HepG2 (cell line): Measurements from ENCODE around the gene MIF. TPM values are rescaled to one million over a fixed set of nuclear protein-coding genes. Genes with fewer than 3 reads are reported as not detected.

Source experiments
- AKAP8 ChIP-seq: sonication (generic); formaldehyde crosslinking; IDR thresholded peaks from 2 replicates; pipeline ENCODE4 v1.5.1; 2020; ENCODE audit warnings: mild to moderate bottlenecking, missing genetic modification reagents
- ATF7 ChIP-seq, 2 experiments: fragments of 450-650 bp in 1 of 2; sonication (generic) in 1 of 2; formaldehyde crosslinking in 1 of 2; IDR thresholded peaks; 2 replicates each; pipeline versions ENCODE4 v1.4.0 to v1.6.1; 2016 to 2020; ENCODE audit warnings: antibody characterized with exemption in 1 of 2, mild to moderate bottlenecking in 1 of 2, missing genetic modification reagents in 1 of 2
- FOXA3 ChIP-seq: IDR thresholded peaks from 2 replicates; pipeline ENCODE4 v1.6.1; 2016; ENCODE audit warnings: missing genetic modification reagents, missing compliant biosample characterization
- GLI4 ChIP-seq: sonication (generic); formaldehyde crosslinking; IDR thresholded peaks from 2 replicates; pipeline ENCODE4 v1.5.1; 2020; ENCODE audit warnings: missing genetic modification reagents, mild to moderate bottlenecking, moderate library complexity, borderline replicate concordance
- HNRNPUL1 ChIP-seq: fragments of 200-400 bp; formaldehyde crosslinking; IDR thresholded peaks from 2 replicates; pipeline ENCODE4 v1.6.1; 2017; ENCODE audit warnings: low read depth, mild to moderate bottlenecking, low read length, moderate library complexity
- KLF11 ChIP-seq: IDR thresholded peaks from 2 replicates; pipeline ENCODE4 v1.6.1; 2016; ENCODE audit warnings: missing compliant biosample characterization
- MEIS1 ChIP-seq: sonication (generic); formaldehyde crosslinking; IDR thresholded peaks from 2 replicates; pipeline ENCODE4 v1.9.0; 2021; ENCODE audit warnings: mild to moderate bottlenecking, missing genetic modification reagents, moderate library complexity, borderline replicate concordance
- MEIS2 ChIP-seq: sonication (generic); formaldehyde crosslinking; IDR thresholded peaks from 2 replicates; pipeline ENCODE4 v1.9.0; 2021; ENCODE audit warnings: mild to moderate bottlenecking, missing genetic modification reagents
- NCOA5 ChIP-seq: sonication (generic); formaldehyde crosslinking; IDR thresholded peaks from 2 replicates; pipeline ENCODE4 v1.4.0; 2020; ENCODE audit warnings: missing genetic modification reagents
- NFE2L2 ChIP-seq: fragments of 150-350 bp; IDR thresholded peaks from 2 replicates; pipeline ENCODE4 v1.6.1; 2014; ENCODE audit warnings: low read length
- NFYC ChIP-seq: IDR thresholded peaks from 2 replicates; pipeline ENCODE4 v1.6.1; 2016; ENCODE audit warnings: missing genetic modification reagents, missing compliant biosample characterization
- RFXANK ChIP-seq: IDR thresholded peaks from 2 replicates; pipeline ENCODE4 v1.6.1; 2016
- RXRA ChIP-seq: sonication (generic); formaldehyde crosslinking; IDR thresholded peaks from 2 replicates; pipeline ENCODE4 v1.5.1; 2020; ENCODE audit warnings: missing genetic modification reagents
- SCMH1 ChIP-seq: sonication (generic); formaldehyde crosslinking; IDR thresholded peaks from 2 replicates; pipeline ENCODE4 v1.9.0; 2021; ENCODE audit warnings: missing genetic modification reagents, mild to moderate bottlenecking, borderline replicate concordance
- SIN3B ChIP-seq: fragments of 150-350 bp; IDR thresholded peaks from 2 replicates; pipeline ENCODE4 v1.6.1; 2014; ENCODE audit warnings: low read length
- SMC3 ChIP-seq: IDR thresholded peaks from 2 replicates; pipeline ENCODE4 v1.6.1; 2011; ENCODE audit warnings: low read length, improper control_type of control experiment
- TEAD3 ChIP-seq: optimal IDR thresholded peaks from 2 replicates; pipeline ENCODE3; 2016; ENCODE audit warnings: borderline replicate concordance
- ZBTB3 ChIP-seq: sonication (generic); formaldehyde crosslinking; IDR thresholded peaks from 2 replicates; pipeline ENCODE4 v1.4.0; 2020; ENCODE audit warnings: low read depth, mild to moderate bottlenecking, moderate library complexity, missing genetic modification reagents, borderline replicate concordance
- ZFP1 ChIP-seq: IDR thresholded peaks from 2 replicates; pipeline ENCODE4 v1.6.1; 2016
- ZFP37 ChIP-seq: sonication (generic); formaldehyde crosslinking; IDR thresholded peaks from 2 replicates; pipeline ENCODE4 v1.4.0; 2020; ENCODE audit warnings: missing genetic modification reagents, borderline replicate concordance
- ZNF180 ChIP-seq: sonication (generic); formaldehyde crosslinking; IDR thresholded peaks from 2 replicates; pipeline ENCODE4 v1.4.0; 2020; ENCODE audit warnings: low read depth, missing genetic modification reagents, borderline replicate concordance
- ZNF563 ChIP-seq: sonication (generic); formaldehyde crosslinking; IDR thresholded peaks from 2 replicates; pipeline ENCODE4 v1.8.0; 2022; ENCODE audit warnings: mild to moderate bottlenecking, moderate library complexity, missing genetic modification reagents
- ZNF572 ChIP-seq: sonication (generic); formaldehyde crosslinking; IDR thresholded peaks from 2 replicates; pipeline ENCODE4 v1.5.1; 2020; ENCODE audit warnings: mild to moderate bottlenecking, missing genetic modification reagents
- ZNF629 ChIP-seq: sonication (generic); formaldehyde crosslinking; conservative IDR thresholded peaks from 2 replicates; pipeline ENCODE4 v1.5.0; 2020; ENCODE audit warnings: missing genetic modification reagents
- polyA plus RNA-seq, 8 experiments: library from polyadenylated mRNA; depleted of rRNA in 3 of 8; stranded (reverse) in 7 of 8; unstranded in 1 of 8; fragments of >200 nt; fragmentation: Illumina TruSeq in 4 of 8; extraction: Trizol in 4 of 8; gene quantifications; 2 replicates each; pipeline versions ENCODE4 v1.2.1 to v1.2.3, GENCODE V29; 2011 to 2016; ENCODE audit warnings: low read depth in 4 of 8, missing spikeins in 1 of 8, mixed read lengths in 1 of 8; ENCODE audit not compliant: insufficient read depth in 1 of 8
- total RNA-seq, 5 experiments: library from RNA; depleted of rRNA; stranded (reverse); fragments of >200 nt; fragmentation: Illumina TruSeq; extraction: Trizol; gene quantifications; 2 replicates each; pipeline ENCODE4 v1.2.3, GENCODE V29; 2016; ENCODE audit warnings: low read depth in 1 of 5
- TF ChIP-seq, protein P1 (sequence below): sonication (generic); formaldehyde crosslinking; IDR thresholded peaks from 2 replicates; pipeline ENCODE4 v1.4.0; 2020; ENCODE audit warnings: mild to moderate bottlenecking, low read depth, missing genetic modification reagents
- TF ChIP-seq, protein P2 (sequence below): sonication (generic); formaldehyde crosslinking; IDR thresholded peaks from 2 replicates; pipeline ENCODE4 v1.4.0; 2020; ENCODE audit warnings: missing genetic modification reagents
- TF ChIP-seq, protein P3 (sequence below): fragments of 450-650 bp; IDR thresholded peaks from 2 replicates; pipeline ENCODE4 v1.6.1; 2017

MIF gene
- total and polyA plus RNA-seq, 2 of the 13 experiments (the other 11 are each of a cell fraction or from before 2014, with no cell fraction given): 634 to 675 TPM

DNA sequence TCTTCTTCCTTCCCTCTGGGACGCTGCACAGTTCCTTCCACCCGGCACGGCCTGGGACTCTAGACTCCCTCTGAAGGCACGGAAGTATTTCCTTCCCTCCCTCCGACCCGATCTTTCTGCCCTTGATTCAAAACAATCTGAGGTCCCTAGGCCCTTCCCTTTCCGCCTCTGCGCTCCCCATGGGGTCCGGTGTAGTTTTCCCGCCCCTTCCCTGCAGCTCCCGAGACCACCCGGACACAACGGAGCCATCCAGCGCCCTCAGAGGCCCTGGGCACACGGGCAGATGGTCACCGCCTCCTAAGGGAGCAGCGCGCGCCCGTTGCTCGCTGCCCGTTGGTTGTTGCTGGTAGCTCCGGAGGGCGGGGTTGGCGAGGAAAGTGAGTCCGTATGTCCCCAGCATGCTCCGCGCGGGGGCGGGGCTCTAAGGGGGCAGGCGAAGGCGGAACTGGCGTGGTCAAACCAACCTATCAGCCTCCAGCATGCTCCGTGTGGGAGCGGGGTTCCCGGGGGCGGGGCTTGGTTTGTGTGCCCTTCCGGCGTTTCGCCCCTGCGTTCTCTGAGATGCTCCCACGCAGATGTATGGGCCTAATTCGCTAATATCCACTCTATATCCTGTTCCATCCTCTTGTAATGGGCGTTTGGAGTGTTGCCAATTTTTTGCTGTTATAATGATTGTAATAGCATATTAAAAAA lies 19.6 kb downstream of the MIF start (continued):
- TF ChIP-seq ATF7 (IDR thresholded peaks at IDR 0.05) (no peak), ATF7 (CRISPR knock-in tag; IDR thresholded peaks at IDR 0.05) (no peak), SIN3B (no peak), ZNF572 (CRISPR knock-in tag) (peak; percentile 99), RFXANK (CRISPR knock-in tag) (no peak; the same call in 1 of the 2 replicates), NFYC (peak; percentile 80), AKAP8 (CRISPR knock-in tag) (peak; percentile 97; the same call in 1 of the 2 replicates), TEAD3 (peak; percentile 67), KLF11 (CRISPR knock-in tag) (peak; percentile 82; the same call in 1 of the 2 replicates), FOXA3 (CRISPR knock-in tag) (peak; percentile 27; the same call in 1 of the 2 replicates), ZNF180 (no peak), ZFP1 (0 out of 2 replicates have a peak, but pooled peaks have one; percentile 56), ZNF629 (CRISPR knock-in tag) (no peak; the same call in 1 of the 2 replicates), SMC3 (no peak), SCMH1 (CRISPR knock-in tag) (no peak), ZNF563 (CRISPR knock-in tag) (peak; percentile 67; the same call in 1 of the 2 replicates), MEIS1 (CRISPR knock-in tag) (no peak), HNRNPUL1 (no peak), ZBTB3 (CRISPR knock-in tag) (no peak; the same call in 1 of the 2 replicates), MEIS2 (CRISPR knock-in tag) (peak; percentile 80), ZFP37 (CRISPR knock-in tag) (no peak), NCOA5 (no peak), GLI4 (CRISPR knock-in tag) (peak; percentile 86; the same call in 1 of the 2 replicates), RXRA (peak; percentile 69; the same call in 1 of the 2 replicates), NFE2L2 (no peak)
- TF ChIP-seq, protein P1, sequence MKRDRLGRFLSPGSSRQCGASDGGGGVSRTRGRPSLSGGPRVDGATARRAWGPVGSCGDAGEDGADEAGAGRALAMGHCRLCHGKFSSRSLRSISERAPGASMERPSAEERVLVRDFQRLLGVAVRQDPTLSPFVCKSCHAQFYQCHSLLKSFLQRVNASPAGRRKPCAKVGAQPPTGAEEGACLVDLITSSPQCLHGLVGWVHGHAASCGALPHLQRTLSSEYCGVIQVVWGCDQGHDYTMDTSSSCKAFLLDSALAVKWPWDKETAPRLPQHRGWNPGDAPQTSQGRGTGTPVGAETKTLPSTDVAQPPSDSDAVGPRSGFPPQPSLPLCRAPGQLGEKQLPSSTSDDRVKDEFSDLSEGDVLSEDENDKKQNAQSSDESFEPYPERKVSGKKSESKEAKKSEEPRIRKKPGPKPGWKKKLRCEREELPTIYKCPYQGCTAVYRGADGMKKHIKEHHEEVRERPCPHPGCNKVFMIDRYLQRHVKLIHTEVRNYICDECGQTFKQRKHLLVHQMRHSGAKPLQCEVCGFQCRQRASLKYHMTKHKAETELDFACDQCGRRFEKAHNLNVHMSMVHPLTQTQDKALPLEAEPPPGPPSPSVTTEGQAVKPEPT (CRISPR knock-in tag): no peak
- TF ChIP-seq, protein P2, sequence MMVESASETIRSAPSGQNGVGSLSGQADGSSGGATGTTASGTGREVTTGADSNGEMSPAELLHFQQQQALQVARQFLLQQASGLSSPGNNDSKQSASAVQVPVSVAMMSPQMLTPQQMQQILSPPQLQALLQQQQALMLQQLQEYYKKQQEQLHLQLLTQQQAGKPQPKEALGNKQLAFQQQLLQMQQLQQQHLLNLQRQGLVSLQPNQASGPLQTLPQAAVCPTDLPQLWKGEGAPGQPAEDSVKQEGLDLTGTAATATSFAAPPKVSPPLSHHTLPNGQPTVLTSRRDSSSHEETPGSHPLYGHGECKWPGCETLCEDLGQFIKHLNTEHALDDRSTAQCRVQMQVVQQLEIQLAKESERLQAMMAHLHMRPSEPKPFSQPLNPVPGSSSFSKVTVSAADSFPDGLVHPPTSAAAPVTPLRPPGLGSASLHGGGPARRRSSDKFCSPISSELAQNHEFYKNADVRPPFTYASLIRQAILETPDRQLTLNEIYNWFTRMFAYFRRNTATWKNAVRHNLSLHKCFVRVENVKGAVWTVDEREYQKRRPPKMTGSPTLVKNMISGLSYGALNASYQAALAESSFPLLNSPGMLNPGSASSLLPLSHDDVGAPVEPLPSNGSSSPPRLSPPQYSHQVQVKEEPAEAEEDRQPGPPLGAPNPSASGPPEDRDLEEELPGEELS: peak; percentile 44; the same call in 1 of the 2 replicates
- TF ChIP-seq, protein P3, sequence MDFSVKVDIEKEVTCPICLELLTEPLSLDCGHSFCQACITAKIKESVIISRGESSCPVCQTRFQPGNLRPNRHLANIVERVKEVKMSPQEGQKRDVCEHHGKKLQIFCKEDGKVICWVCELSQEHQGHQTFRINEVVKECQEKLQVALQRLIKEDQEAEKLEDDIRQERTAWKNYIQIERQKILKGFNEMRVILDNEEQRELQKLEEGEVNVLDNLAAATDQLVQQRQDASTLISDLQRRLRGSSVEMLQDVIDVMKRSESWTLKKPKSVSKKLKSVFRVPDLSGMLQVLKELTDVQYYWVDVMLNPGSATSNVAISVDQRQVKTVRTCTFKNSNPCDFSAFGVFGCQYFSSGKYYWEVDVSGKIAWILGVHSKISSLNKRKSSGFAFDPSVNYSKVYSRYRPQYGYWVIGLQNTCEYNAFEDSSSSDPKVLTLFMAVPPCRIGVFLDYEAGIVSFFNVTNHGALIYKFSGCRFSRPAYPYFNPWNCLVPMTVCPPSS: no peak
